GM23248 (cell line): ENCODE results near the gene TRAPPC5.

Experiments
- EZH2 ChIP-seq: fragments of 200-600 bp; sonication (generic); IDR thresholded peaks from 2 replicates; pipeline ENCODE4 v1.6.1; 2018; ENCODE audit warnings: antibody characterized with exemption, mild to moderate bottlenecking; ENCODE audit not compliant: insufficient read depth, poor library complexity, severe bottlenecking
- EZH2phosphoT487 ChIP-seq: fragments of 200-600 bp; sonication (generic); IDR thresholded peaks from 2 replicates; pipeline ENCODE4 v1.6.1; 2018; ENCODE audit warnings: antibody characterized with exemption, moderate library complexity, mild to moderate bottlenecking, low read depth; ENCODE audit not compliant: insufficient read depth

- no peak for TF ChIP-seq EZH2phosphoT487
- no peak for TF ChIP-seq EZH2
These were observed 48.6 kb downstream of the TRAPPC5 start for GRCh38 chr19:7729211-7729610.
